NCI-H1694 (cell line): ENCODE data around the gene PAIP2.
"Not testable (repeated sequence)": the region's sequence is repeated elsewhere in the genome, so short reads cannot be mapped to it uniquely, and the experiment has no call there.

Source experiments
- DNase-seq: peaks from one replicate; lab custom pipeline; 2025; lab: John Stamatoyannopoulos, UW

PAIP2 gene

DNA sequence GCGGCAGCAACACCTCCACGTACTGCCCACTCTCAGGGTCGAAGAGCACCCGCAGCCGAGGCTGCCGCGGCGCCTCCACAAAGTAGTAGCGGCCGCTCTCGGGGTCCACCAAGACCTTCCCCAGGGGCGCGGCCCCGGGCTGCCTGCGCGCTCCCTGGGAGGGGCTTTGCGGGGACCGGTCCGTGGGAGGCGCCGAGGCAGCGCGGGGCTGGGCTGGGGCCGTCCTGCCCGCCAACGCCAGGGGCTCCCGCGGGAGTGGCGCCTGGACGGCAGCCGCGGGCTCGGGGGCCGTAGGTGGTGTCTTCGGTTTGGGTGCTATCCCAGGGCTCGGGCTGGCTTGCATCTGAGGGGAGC, 50.6 kb downstream of the PAIP2 start:
- no peak for DNase-seq

DNA sequence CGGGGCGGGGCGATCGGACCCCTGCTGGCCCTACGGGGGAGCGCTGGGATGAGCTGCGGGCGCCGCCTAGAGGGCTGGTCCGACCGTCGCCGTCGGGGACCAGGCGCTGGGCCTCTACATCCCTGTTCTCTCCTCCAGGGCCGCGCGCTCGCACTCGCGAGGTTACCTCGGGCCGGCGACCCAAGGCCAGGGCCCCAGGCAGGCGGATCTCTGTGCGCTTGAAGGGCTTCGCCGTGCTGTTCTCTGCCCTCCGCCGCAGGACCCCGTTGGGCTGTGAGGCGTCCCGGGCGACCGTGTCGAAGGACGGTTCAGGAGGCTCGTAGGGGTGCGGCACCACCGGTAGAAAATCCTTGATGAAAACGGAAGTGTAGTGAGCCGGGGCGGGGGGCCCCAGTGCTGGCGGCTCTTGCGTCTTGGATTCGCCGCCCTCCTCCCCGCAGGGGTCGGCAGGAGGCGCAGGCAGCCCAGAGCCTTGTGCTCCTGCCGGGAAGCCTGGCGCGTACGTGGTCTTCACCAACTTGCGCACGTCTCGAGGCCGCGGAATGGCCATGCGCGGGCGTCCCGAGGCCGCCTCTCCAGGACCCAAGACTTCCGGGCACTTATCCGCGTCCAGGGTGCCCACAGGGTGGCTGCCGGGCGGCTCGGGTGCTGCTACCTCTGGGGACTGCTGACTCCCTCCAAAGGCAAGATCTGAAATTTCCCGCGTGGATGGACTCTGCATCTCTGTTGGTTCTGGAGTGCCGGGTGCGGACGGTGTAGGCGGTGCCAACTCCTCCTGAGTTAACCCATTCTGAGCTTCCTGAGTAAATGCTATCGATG, 51.2 kb downstream of the PAIP2 start:
- peak; percentile 19 for DNase-seq

DNA sequence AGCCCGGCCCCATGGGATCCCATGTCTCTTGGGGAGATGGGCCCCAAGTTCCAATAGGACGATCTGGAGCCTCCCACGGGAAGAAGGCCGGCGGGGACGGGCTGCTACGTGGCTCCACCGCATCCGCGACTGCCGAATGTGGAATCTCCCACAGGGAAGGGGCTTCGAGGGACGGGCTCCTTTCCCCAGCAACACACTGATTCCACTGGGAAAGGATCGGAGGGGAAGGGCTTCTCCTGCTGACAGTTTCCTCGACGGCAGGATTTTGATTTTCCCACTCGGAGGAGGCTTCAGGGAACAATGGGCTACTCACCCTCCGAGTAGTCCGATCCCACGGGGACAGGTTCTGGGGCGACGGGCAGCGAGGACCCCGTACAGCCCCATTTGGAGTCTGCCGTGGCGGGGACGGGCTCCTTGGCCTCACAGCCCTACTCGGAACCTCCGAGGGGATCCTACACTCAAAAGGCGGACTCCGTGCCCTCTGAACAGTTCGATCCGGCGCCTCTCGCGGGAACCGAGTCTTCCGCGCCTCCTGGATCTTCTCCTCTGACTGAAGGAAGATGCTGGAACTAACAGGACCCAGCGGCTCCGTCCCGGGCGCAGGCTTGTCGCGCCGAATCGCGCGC, 52.0 kb downstream of the PAIP2 start:
- no peak for DNase-seq

DNA sequence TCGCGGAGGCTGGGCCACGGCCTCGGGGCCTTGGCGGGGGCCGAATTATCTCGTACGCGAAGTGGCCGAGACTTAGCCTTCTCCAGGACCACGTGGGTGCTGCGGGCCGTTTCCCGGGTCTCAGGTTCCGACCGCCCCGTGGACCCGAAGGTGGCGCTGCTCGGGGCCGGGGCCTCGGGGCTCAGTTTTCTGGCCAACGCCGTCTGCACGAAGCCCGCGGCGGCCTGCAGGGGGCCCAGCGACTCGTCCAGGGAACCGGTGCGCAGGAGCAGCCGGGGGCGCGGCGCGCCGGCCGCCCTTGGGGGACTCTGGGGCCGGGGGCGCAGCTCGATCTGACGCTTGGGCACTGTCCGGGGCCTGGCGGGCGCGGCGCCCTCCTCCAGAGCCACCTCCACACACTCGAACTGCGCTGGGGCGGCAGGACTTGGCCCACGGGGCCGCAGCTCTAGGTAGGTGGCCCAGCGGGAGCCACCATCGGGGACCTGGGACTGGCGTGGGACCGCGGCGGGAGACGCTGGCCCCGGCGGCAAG, 52.5 kb downstream of the PAIP2 start:
- DNase-seq = no peak

DNA sequence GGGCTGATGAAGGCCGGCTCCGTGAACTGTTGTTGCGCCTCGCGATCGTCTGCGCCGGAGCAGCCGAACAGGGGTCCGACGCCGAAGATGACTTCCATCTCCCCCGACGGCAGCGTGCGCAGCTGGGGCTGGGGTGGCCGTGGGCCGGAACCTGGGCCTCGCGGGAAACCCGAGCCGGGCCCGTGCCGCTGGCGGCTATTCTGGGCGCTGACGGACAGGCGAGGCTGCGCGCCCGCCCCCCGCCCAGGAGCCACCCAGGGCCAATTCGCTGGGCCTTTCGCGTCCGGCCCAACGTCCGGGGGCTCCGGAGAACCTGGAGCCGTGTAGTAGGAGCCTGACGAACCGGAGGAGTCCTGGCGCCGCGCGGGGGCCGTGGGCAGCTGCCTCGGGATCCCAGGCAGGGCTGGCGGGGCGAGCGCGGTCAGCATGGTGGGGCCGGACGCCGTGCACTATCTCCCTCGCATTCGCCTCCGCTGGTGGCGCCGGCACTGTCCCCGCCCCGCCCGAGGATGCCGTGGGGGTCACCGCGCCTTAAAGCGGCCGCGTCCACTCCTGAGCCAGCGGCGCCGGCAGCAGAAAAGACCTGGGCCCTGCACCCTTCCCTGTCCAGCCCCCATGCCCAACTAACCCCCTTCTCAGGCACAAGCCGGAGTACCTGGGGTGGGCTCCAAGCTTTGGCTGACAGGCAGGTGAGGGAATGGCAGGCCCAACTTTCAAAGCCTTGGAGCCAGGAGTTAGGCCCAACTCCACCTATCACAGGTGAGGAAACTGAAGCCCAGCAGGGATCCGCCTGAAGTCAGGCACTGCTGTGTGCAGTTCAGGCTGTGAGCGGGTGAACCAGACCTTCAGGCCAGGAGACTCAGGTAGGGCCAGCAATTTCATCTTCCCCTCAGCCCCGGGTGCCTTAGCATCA, 53.3 kb downstream of the PAIP2 start, which contains the start of gene PROB1:
Gene PROB1 (minus strand): TSS at position 451 of the 913 bp plus-strand sequence. CDS start 23 bp downstream, at position 428.
- DNase-seq = no peak

DNA sequence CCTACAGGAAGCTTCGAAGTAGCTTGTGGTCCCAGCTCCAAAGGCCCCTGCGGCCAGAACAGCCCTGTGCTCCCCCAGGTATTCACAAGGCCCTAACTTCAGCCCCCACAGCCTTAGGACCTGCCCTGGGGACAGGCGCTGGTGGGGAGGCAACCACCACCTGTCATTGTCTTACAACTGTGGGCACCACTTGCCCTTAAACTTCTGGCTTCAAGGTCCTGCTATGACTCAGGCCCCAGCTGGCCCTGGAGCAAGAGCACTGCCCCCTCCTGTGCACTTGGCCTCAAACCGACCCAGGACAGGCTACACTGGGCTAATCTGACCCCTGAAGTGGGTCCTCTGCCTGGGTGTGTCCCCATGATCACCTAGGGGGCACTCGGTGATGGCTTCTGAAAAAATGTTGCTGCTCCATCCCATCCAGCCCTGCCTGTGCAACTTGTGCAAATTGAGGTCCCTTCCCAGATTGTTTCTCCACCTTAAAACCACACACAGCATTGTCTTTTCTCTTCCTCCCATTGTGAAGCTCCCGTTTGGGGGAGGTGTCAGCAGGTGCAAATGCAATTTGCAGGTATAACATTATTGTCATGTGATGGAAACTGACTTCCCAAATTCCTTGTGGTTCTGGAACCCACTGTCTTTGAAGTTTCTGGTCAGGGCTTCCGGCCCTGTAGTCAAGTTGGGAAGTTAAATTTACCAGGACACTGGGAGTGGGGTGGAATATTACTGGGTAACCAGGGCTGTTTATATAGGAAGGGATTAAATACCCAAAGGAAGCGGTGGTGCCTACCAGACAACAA, 54.4 kb downstream of the PAIP2 start:
- DNase-seq = no peak

DNA sequence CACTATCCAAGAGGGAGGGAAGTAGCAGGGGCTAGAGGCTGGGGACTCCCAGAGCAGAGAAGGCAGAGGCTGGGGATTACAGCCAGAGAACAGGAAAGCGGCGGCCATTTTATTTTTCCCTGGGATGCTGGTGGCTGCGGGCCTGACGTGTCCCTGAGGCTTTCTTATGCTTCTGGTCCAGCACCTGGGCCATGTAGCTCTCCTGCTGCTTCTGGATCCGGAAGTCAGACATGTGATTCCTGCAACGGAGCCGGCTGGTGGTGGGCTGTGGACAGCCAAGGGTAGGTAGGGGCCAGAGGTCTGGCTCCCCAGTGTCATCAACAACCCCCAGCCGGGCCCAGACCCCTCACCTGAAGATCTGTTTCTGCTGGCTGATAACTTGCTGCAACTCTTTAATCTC, 55.0 kb downstream of the PAIP2 start:
- DNase-seq = no peak

DNA sequence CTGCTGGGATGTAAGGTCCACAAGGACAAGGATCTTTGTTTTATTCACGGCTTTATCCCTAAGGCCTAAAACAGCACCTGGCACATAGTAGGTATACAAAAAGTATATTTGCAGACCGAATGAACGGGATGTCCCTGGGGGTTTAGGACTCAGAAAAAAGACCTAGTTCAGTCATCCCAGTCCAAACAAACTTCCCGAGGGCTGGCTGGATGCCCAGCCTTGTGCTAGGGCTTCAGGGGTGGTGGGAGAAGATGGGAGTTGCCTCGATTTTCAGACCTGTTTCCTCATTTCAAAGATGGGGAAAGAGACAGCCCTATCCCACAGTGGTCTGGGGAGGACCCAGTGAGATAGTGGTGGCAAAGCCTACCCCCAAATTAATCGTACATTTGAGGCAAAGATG, 56.3 kb downstream of the PAIP2 start:
- DNase-seq = no peak

DNA sequence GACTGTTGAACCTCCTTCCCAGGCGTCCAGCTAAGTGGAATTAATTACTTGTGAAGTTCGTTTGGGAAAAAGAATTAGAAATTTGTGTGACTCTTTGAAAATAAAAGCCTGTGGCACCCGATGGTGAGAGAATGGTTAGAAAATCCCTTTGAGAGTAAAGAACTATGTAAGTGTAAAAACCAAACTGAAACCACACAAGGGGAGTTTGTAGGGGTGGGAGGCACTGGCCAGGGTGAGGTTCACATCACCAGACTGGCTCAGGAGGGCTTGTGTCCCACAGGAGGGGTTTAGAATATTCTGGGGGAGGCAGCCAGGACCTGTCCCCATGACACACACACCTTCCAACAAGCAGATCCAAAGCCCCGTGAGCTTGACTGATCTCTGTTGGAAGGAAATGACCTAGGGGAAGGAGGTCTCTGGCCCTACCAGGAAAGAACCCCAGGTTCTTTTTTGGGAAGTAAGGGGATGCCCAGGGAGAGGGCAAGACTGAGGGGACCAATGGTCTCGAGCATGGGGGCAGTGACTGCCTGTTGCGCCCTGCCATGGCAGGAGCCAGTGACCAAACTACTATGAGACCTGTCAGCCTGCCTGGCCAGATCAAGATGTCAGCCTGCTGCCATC, 58.0 kb downstream of the PAIP2 start:
- no peak for DNase-seq

DNA sequence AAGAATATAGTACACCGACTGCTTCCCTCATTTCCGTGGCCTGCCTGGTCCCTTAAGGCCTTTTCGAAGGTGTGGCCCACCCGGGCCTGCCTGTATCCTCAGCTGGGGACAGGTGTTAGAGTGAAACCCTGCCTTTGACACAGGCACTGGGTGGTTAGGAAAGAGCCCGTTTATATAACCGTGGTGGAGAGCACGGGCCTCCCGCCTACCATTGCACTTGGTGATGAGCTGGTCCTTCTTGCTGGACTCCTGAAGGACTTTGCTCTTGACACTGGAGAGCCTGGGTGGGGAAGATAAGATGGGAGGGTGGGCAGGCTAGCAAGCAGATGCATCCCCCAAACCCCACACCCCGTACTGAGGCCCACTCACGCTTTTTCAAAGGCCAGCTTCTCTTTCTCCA, 59.9 kb downstream of the PAIP2 start:
- no peak for DNase-seq

DNA sequence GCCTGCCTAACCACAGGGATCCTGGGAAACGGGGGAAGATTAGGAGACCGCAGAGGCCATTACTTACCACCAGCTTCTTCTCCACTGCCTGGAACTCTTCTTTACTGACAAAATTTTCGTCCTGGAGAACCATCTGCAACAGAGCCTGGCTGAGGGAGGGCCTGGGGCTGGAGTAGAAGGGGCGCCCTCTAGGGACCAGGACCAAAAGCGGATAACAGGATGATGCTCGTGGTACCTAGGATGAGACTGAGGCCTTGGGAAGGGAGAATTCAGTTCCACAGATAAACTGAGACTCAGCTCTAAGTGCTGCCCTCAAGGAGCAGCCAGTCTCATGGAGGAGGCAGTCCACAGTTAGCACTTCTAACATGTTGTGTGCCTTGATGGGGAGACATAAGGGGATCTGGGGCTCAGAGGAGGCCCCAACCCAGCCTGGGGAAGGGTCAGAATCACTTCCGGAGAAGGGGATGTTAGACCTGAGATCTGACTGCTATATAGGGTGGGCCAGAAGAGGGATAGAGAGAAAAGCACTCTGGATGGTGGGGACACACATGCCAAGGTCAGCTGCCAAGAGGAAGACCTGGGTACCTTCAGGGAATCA, 61.0 kb downstream of the PAIP2 start:
- DNase-seq = no peak

DNA sequence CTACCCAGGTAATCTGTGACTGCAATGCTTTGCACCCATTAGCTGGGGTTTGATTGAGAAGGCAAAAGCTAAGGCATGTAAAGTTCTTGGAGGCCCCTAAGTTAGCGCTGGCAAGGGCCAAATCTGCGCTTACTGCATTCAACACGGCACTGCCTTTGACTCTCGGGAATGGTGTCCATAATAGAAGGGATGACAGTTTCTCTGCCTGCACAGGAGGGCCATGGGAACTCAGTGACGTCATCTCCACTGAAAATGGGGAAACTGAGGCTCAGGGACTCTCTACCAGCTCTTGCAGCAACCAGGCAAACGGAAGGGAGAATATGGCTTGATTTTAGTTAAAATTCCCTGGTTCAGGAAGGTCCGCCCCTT, 61.7 kb downstream of the PAIP2 start:
- DNase-seq = no peak

DNA sequence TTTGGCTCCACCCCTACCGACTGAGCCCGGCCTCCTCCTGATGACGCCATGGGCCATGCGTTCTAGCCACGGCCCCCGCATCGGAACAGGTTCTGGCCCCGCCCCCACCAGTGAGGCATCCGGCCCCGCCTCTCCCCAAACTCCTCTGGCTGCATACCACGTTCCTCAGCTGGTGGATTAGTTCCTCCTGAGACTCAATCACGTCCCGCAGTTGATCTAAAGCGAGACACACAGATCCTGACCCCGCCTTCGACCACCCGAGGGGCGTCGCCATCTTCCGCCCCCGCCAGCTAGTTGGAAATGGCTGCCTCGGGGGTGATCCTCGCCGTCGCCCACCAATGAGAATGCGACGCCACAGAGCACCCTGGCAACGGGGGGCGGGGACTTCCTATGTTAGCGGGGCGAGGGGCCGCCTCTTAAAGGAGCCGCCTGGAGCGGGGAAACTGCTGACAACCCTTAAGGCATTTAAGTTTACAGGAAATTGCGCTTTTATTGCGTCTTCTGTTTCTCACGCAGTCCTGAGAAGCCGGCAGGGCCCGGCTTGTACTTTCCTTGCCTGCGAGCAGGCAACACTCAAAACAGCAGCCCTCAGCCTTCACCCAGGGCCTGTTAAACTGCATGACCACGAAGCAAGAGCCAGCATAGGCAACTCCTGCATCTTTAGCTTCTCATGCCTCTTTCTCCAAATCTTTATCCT, 62.3 kb downstream of the PAIP2 start, which contains the start of gene SPATA24:
Gene SPATA24 (minus strand): TSS at position 303 of the 697 bp plus-strand sequence. CDS start 29 bp downstream, at position 274.
- peak; percentile 88 for DNase-seq

DNA sequence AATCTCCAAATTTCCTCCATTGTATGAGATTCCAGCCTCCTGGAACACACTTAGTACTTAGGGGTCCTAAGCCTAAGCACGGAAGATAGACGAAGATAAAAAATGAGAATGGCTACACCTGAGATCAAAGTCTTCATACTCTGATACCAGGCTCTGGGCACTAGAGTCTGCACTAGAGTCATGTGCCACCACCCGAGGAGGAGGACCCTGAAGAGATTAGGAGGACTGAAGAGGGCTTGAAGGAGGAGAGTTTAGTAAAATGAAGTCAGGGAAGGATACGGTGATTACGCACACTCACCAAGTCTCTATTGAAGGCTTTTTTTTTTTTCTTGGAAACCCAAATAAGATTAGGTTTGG, 62.8 kb downstream of the PAIP2 start:
- no peak for DNase-seq

DNA sequence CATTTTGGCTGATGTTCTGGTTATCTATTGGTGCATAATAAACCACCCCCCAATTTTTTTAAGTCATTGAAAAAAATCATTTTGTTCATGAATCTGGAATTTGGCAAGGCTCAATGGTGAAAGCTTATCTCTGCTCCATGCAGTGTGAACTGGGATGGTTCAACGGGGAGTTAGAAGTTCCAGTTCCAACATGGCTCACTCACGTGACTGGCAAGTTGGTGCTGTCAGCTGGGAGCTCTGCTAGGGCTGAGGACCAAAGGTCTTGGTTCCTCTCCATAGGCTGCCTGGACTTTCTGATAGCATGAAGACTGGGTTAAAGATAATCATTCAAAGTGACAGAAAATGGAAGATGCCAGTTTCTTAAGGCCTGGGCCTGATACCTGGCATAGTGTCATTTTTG, 65.3 kb downstream of the PAIP2 start:
- no peak for DNase-seq

DNA sequence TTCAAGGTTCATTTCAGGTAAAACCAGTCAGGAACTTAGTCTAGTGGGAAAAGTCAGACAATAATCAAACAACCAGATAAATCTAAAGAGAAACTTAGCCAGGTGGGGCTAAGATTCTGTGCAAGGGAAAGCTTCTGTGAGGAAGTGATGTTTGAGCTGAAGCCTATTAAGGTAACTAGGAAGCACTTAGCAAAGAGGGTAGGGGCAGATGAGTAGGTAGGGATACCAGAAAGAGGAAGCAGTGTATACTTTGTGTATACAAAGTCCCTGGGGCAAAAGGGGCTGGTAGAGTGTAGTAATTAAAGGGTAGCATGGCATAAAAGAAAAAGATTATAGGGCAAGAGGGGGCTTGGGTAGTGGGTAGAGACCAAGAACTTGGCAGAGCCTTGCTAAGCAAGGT, 65.9 kb downstream of the PAIP2 start:
- no peak for DNase-seq

DNA sequence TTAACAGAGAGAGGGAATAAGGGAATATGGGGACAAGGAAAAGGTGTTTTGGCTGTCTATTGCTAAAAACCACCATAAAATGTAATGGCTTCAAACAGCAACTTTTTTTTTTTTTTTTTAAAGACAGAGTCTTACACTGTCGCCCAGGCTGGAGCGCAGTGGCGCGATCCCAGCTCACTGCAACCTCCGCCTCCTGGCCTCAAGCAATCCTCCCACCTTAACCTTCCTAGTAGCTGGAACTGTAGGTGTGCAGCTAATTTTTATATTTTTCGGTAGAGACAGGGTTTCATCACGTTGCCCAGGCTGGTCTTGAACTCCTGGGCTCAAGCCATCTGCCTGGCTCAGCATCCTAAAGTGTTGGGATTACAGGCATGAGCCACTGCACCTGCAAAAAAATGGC, 66.5 kb downstream of the PAIP2 start:
- no peak for DNase-seq

DNA sequence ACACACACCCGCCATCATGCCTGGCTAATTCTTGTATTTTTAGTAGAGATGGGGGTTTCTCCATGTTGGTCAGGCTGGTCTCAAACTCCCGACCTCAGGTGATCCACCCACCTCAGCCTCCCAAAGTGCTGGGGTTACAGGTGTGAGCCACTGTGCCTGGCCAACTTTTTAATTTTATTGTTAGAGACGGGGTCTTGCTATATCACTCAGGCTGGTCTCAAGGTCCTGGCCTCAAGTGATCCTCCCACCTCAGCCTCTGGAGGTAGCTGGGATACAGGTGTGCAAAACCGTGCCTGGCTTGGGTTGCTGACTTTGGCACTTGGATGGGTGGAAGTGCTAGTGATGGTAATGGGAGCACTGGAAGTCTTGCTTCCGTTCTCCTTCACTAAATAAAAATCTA, 67.5 kb downstream of the PAIP2 start:
- DNase-seq = not testable (repeated sequence)

DNA sequence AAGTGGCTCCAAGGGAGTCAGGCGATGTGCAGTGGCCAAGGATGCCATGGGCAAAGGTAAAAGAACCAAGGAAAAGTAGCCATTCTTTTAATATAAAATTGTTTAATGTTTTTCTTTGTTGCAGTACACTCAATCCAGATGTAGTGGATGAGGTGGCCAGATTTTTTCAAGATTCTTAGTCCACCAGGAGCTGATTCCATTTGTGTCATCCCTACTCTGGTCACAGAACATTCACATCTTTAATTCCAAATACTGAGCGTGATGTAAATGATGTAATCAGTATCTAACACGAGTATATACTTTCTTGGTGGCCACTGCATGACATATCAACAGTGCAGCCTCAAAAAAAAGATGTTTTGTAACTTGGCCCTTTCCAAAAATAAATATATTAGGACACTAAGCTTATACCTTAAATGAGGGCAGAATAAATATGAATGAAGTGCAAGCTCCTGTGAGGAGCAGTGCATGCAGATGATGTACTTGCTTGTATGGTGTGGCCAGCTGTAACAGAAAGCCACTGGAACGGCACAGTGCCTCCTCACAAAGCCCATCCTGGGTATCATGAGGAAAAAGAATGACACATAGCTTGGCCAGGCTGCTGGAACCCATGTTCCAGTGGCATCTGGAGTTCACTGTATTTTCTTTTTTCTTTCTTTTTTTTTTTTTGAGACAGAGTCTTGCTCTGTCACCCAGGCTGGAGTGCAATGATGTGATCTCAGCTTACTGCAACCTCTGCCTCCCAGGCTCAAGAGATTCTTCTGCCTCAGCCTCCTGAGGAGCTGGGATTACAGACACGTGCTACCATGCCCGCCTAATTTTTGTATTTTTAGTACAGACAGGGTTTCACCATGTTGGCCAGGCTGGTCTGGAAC, 68.7 kb downstream of the PAIP2 start:
- no peak for DNase-seq
